GM12891 (cell line): Measurements from ENCODE around the gene COQ7.

ENCODE experiments used
- PAX5 ChIP-seq: IDR thresholded peaks from 2 replicates; pipeline ENCODE4 v1.6.1; 2011; ENCODE audit warnings: low read length, moderate library complexity, mild to moderate bottlenecking; ENCODE audit not compliant: insufficient read depth, severe bottlenecking
- POLR2A ChIP-seq: IDR thresholded peaks from 2 replicates; pipeline ENCODE4 v1.6.1; 2011; ENCODE audit warnings: low read depth, low read length, control low read depth
- POLR2AphosphoS5 ChIP-seq: IDR thresholded peaks from 2 replicates; pipeline ENCODE4 v1.6.1; 2011; ENCODE audit warnings: low read depth, low read length, control low read depth
- POU2F2 ChIP-seq: IDR thresholded peaks from 2 replicates; pipeline ENCODE4 v1.6.1; 2011; ENCODE audit warnings: low read depth, mild to moderate bottlenecking, control low read depth, low read length, moderate library complexity
- SPI1 ChIP-seq: IDR thresholded peaks from 2 replicates; pipeline ENCODE4 v1.6.1; 2011; ENCODE audit warnings: low read depth, low read length, control low read depth
- TAF1 ChIP-seq: IDR thresholded peaks from 2 replicates; pipeline ENCODE4 v1.6.1; 2011; ENCODE audit warnings: low read depth, low read length, control low read depth

DNA sequence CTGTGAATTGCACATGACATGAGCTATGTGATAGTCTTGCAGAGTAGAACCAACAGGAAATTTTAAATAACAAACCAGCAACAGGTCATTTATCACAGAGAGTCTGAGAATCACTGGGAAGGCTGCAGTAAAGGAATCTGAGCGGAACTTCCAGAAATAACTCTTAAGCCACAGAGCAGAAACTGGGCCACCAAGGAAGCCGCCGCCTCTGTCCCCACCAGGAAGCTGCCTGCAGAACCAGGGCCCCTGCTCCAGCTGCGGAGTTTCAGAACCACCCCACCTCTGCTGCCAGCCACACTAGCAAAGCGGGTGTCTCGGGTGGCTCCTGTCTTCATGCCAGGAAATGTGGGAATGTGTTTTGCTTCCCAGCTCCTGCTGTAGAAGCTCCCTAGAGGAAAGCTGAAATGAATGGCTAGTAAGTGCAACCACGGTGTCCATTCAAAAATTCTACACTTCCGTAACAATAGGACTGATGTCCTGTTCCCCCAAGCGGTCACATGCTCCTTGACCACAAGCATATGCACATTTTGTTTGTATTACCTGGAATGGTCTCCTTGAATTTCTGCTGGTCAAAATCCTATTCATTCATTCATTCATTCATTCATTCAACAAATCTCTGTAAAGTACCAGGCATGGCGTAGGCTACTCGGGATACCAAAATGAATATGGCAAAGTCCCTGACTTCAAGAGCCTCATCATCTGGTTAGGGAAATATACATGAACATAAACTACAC lies 38.6 kb downstream of the COQ7 start:
- TF ChIP-seq TAF1 (no peak), POLR2A (no peak), POLR2AphosphoS5 (no peak), PAX5 (no peak), SPI1 (no peak), POU2F2 (no peak)
